Hepatic stellate cell (primary cell): Measurements from ENCODE around the gene CLDN14.
A peak's percentile ranks its signal among the peaks of the same experiment; 100 is the strongest.
"Not testable (repeated sequence)": the region's sequence is repeated elsewhere in the genome, so short reads cannot be mapped to it uniquely, and the experiment has no call there.

Experiments
- DNase-seq: peaks from one replicate; pipeline ENCODE4 v3.0.0; 2011; ENCODE audit warnings: low spot score

Gene CLDN14

DNA sequence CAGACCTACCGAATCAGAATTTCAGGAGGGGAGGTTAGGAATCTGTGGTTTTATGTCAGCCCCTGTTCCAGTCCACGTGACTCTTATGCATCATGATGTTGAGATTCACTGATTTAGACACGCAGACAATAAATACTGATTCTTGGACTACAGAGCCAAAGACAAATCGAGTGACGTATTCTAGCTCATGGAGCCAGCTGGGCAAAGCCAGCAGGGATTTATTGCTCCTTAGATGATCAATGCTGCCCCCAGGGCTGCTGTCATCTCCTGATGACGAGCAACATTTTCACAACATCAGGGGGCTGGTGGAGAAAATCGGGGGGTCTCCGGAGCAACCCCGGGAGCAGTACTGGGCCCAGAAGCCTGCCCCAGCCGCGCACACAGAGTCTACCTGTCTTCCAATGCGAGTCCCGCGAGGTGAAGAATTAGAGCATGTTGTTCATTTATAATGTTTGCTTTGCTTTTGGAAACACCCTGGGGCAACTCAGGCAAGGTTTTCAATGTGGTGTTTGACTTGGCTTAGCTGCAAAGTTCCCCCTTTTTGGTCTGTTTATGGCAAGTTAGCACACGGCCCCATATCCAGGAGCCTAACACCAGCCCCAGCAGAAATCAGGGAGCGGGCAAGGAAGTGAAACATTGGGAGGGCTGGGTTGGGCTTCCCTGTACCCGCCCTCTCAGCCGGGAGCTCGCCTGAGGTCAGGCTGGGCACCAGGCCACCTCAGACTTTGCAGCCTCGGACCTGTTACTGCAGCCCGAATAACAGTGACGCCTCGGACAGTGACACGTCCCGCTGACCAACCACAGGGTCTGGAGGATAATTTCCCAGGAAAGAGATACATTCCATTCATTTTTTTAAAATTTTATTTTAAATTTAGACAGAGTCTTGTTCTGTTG is 19.9 kb upstream of the CLDN14 start:
- peak; percentile 26 for DNase-seq

DNA sequence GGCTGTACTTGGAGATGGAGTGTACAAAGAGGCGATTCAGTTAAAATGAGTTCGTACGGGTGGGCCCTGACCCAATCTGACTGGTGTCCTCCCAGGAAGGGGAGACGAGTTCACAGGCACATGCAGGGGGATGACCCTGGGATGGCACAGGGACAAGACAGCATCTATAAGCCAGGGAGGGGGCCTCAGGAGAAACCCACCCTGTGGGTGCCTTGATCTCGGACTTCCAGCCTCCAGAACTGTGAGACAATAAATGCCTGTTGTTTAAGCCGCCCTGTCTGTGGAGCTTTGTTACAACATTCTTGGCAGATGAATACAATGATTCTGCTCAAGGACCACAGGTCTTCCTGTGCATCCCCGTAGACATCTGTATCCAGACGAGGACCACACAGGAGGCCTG is 14.6 kb upstream of the CLDN14 start:
- no peak for DNase-seq

DNA sequence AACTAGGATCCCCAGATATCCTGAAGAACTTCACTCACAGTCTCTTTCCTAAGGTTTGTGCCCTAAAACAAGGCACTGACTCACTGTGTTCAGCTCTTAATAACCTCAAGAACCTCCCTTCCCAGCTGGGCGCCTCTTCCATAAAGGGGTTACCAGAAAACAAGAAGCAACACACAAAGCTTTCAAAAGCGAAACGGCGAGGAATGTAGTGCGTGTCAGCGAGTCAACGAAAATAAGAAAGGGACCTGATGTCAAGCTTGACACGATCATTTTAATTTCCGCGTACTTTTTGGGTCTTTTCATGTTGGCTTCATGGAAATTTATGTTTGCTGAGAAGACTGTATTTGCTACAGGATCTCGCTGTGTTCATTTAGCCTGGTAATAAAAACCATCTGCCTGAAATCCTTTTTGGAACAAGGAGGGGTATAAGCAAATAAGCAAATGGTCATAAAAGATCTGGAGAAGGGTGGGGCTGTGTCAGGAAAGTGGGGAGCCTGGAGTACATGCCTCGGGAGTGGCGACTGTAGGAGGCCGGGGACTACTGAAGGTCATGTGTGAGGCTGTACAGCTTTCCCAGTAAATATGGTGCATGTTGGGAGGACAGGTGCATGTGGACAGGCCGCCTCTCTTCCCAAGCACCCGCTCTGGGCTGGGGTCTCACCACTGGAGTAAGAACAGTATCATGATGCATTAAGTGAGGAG is 11.4 kb upstream of the CLDN14 start:
- DNase-seq: no peak

DNA sequence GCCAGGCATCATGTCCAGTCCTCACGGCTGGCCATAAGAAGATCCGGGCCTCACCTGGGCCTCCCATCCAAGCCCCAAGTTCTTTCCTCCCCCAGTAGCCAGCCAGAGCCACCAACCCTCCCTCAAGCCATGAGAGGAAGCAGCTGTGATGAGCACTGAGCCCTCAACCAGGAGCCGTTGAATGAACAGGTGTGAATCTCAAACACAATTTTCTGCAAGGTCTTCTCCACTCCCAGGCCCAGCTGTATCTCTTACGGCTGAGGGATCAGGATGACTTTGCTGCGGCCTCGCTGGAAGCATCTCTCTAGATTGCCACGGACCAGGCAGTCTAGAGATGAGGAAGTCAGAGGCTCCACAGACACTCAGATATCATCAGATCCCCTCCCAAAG is 9.8 kb upstream of the CLDN14 start:
- DNase-seq: no peak

DNA sequence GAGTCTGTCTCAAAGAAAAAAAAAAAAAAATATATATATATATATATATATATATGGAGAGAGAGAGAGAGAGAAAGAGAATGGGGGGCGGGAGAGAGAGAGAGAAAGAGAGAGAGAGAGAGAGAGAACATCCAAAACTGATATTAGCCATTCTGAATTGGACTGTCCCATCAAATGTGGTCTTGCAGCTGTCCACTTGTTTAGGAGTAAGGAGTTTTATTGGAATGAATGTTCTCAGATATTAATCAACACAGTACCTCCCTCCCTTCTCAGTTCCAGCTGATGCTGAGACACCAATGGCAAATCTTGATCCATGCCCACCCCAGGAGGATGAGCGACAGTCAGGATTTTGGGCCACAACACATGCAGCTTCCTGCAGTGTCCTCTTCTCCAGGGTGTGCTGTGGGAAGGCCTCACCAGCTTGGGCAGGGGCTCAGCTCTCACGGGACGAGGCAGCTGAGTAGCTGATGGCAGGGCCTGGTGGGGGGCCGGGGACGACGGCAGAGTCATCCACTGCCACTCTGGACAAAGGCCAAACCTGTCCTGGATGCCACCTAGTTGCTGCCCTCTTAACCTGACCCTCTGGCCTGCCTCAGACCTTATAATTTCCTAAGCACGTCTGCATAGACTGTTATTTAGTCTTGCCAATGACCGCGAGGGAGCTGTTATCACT is 9.3 kb upstream of the CLDN14 start:
- no peak for DNase-seq

DNA sequence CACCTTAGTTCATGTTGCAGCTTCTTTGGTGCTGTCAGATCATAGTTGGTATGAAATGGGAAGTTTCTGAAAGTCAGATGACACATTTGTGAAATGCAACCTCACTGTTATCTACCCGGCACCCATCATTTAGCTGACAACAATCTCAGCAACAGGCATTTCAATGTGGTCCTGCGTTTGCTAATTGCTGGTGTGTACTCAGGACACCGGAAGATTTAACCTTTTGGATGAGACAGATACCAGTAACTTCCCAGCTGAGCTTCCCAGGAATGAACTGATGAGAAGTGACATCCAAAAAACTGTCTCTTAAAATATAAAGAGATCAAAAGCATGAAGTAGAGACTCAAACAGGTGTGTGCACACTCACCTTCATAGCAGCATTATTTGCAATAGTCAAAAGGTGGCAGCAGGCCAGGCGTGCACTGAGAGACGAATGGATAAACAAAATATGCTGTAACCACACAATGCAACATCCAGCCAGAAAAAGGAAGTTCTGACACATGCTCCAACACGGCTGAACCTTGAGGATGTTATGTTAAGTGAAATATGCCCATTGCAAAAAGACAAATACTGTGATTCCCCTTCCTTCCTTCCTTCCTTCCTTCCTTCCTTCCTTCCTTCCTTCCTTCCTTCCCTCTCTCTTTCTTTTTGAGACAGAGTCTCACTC is 7.9 kb upstream of the CLDN14 start:
- DNase-seq: no peak

DNA sequence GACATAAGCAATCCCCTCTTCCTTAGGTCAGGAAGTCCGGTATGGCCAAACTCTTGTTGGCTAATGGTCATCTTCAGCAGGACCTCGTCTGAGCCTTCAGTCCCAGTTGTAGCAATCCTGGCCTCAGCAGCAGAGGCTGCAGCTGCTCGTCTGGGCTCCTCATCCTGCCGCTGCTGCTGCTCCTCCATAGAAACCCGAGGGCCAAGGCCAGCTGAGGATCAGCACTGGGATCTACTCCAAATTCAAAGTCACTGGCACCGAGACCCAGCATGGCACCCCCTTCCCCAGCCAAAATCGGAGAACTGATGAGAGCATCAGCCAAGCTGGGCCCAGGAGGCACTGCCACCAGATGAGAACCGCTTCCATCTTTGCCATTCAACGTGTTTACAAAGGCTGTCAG is 6.3 kb upstream of the CLDN14 start:
- no peak for DNase-seq

DNA sequence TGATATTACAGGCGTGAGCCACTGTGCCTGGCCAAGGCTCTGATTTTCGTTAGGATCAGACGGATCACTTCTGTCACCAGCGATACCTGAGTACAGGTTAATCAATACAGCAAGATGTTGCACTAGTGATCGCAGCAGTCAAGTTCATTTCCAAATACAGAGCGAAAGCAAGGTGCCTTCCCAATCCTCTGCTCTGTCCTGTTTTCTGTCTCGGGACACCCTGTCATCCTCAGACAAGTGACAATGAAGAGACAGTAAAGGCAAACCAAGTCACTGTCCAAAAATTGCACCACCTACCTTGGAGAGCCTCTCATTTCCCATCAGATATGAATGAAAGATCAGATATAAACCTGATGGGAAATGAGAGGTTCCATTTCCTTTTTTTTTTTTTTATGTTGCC is 5.6 kb upstream of the CLDN14 start:
- DNase-seq: no peak

DNA sequence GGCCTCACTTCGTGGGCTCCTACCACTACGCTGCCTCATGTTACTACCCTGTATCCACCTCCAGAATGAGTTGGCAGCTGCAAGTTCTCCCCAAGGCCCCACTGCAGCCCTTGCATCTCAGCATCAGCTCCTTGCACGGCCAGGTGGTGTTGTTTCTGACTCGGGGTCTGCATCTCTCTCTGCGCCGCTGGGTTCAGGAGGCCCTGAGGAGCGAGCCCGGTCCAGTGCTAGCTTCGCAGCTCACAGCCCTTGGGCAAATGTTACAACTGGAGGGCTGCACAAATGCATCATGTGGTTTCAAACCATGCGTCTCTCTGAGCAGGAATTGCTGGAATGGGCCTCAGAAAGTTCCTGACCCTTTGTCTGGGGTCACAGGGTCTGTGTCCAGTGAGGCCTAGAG is 3.2 kb upstream of the CLDN14 start:
- no peak for DNase-seq

DNA sequence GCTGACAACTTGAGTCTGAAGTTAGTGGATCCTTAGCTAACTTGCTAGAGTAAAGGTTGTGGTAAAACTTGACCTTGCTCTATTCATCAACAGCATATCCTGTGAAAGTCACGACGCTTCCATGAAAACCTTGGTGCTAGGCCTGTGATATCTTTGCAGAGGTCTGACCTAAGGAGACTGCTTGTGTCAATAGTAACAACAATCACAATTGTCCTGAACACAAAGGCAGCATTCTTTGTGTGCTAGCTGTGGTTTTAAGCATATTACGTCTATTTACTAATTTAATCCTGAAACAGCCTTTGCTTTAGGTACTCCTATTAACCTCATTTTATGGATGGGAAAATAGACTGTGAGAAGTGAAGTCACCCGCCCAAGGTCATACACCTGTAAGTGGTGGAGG is 2.8 kb upstream of the CLDN14 start:
- no peak for DNase-seq

DNA sequence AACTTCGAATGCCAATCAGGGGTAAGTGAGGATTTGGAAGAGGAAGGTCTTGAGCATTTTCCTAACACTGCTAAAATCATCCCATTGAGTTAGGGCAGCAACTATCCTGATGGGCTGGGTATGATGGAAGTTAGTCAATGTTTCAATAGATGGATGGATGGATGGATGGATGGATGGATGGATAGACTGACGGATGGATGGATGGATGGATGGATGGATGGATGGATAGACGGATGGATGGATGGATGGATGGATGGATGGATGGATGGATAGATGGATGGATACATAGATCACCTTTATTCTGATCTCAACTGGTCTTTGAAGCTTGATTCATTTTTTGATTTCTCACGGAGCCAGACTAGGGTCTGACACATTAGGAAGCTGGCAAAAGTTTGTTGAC is 2.3 kb upstream of the CLDN14 start:
- DNase-seq: no peak

DNA sequence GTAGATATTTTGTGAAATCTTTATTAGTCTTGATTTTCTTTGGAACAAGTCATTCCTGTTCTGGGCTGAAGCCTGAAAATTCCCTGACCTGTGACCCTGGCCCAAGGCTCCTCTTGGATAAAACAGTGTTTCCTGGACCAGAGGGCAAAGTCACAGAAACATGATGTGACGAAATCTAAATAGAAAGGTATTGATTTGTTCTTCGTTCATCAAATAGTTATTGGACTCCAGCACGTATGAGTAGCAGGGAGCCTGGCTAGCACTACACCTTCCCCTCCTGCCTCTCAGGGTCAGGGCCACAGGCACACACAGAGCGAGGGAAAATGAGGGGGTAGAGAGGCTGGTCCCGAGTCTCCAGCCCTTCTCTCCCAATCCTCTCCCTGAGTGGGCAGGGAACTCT is 1.7 kb upstream of the CLDN14 start:
- DNase-seq: no peak

DNA sequence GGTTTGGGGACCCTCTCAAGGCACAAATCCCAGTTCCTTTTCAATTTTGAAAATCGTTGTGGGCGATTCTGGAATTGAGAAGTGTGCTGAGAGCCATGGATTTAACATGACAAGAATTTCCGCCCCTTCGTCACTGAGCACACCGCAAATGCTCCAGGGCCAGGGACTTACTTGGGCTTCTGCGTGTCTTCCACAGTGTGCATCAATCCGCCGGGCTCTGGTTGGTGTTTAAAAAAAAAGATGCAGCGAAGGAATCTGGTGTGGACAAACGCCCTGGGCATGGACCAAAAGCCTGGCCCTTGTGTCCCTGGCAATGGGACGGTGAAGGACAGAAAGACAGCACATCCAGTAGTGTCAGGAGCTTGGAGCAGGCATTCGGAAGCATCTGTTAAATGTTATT is 696 bp upstream of the CLDN14 start:
- DNase-seq: no peak

DNA sequence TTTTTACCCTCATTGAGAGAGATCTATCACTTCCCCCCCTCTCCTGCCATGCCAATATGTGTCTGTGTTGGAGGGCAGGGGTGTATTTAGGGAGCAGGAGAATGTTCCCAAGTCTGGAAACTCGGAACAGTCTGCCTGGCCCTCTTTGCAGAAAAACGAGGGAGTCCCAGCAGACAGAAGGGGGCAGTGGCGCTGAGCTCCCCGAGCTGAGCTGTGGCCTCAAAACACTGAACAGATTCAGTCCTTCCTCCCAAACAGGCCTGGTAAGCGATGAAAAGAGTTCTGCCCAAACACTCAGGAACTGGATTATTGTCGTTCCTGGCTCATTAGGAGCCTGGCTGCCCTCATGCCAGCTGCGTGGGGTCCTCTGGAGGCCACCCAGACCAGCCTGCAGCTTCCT is 981 bp downstream of the CLDN14 start:
- DNase-seq: peak; percentile 28

DNA sequence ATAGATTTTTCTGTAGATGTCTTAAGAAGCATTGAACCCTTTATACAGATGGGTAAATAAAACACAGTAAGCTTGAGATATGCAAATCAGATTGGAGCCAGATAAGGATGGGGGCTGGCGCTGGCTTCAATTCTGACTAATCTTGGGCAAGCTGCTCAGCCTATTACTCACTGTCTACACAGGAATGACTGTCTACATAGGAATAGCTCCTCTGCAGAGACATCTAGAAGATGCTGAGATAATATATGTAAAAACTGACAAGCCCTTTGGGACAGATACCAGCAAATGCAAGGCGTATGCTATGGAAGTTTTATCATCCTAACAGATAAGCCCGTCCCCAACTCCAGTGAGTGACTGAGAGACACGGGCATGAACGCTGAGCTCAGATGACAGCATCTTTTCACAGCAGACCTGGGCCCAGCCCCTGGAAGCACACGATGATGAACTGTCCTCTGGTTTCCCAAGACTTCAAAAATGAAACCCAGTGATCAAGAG is 1.7 kb downstream of the CLDN14 start:
- peak; percentile 85 for DNase-seq

DNA sequence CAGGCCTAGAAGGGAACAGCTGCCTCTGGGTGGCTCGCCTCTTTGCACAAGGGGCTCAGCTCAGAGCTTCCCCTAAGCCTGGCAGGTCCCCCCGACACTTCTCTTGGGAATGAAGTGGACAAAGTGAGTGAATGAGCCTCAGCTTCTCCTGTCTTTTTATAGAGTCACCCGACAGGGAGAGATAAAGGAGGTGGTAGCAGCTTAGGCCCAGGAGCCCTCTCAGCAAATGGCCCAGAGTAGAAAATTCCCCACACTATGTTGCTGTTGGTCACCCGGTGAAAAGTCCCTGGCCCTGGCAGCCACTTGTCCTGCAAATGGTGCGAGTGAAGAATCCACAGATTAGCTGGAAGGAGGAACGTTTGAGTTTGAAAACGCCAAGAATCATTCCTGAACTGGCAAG is 2.4 kb downstream of the CLDN14 start:
- DNase-seq: no peak

DNA sequence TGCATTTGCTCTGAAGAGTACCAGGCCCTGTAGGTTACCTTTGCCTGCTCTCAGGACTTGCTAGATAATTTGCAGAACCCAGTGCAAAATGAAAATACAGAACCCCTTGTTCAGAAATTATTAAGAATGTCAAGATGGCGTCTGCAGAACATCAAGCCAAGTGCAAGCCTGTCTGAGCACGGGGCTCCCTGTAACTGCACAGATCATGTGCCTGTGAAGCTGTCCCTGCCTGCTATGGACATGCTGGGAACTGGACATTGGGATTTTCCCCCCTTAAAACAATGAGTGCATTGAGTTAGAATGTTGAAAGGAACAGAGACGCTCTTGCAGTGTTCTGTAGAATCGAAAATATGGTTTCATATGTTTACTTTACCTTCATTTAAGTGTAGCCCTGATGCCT is 2.9 kb downstream of the CLDN14 start:
- DNase-seq: no peak

DNA sequence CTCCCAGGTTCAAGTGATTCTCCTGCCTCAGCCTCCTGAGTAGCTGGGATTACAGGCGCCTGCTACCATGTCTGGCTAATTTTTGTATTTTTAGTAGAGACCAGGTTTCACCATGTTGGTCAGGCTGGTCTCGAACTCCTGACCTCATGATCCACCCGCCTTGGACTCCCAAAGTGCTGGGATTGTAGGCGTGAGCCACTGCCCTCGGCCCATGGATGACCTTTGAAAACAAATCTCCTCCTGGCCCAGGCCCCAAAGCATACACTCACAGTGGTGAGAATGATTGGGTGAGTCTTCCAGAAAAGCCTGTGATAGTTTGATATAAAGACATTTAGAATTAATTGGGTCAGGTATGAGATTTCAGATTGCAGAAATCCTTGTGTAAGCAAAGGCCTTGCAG is 3.4 kb downstream of the CLDN14 start:
- DNase-seq: not testable (repeated sequence)

DNA sequence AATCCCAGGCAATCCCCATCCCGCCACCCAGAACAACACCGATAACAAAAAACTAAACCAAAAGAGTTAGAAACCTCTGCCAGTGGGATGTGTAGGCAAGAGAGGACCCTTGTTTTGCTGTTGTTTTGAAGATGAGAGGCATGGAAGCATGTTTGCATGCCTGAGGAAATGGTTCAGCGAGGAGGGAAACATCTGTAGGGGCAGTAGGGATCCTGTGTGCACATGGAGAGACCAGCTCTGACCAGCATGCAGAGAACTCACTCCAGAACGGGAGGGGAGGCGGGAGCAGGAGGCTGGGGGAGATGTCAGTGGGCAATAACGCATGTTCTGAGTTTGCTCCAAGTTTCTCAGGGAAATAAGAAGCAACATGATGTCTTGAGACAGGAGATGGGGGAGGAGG is 5.3 kb downstream of the CLDN14 start:
- no peak for DNase-seq

DNA sequence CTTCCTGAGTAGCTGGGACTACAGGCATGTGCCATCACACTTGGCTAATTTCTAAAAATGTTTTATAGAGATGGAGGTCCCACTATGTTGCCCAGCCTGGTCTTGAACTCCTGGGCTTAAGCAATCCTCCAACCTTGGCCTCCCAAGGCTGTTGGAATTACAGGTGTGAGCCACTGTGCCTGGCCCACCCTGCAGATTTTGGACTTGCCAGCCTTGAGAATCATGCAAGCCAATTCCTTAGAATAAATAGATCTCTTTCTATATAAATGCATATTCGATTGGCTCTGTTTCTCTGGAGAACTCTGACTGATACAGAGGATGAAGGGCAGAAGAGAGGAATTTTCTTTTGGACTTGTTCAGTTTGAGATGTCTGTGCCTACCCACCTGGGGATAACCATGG is 6.7 kb downstream of the CLDN14 start:
- DNase-seq: no peak

DNA sequence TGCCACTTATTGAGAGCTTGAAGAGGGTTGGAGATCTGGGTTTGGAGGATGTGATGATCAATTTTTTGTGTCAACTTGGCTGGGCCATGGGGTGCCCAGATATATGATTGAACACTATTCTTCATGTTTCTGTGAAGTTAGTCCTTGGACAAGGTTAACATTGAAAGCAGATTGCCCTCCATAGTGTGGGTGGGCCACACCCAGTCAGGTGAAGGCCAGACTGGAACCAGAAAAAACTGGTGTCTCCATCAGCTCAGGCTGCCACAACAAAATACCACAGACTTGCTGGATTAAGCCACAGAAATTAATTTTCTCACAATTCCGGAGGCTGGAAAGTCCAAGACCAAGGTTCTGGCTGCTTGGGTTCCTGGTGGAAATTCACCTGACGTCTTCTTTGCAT is 7.5 kb downstream of the CLDN14 start:
- DNase-seq: no peak

DNA sequence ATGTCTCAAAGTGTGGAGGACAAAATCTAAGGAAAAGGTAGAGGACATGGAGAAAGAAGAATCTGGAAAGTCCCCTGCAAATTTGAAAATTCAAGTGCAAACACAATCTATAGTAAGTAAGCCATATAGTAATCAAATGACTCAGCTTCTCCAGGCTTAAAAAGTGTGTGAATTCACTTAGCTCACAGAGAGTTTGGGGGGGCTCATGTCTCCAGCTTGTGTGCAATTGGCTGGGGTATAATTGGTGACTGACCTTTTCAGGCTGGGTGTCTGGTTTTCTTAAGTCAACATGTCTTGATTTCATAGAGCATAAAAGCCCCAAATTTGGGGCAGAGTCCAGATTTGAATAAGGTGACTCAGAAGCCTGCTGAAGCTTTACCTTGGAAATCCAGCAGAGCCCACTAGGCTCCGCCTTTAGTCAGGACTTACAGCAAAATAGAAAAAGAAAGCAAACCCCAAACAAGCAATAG is 8.6 kb downstream of the CLDN14 start:
- DNase-seq: peak; percentile 24
